ENCODE results near the gene RNF141.

RNF141 gene

GRCh38 chr11:10572533-10572932, 31.5 kb upstream of the RNF141 start:
- DNase-seq (ENCODE audit: low read depth) = no peak
- TF ChIP-seq, protein P1, sequence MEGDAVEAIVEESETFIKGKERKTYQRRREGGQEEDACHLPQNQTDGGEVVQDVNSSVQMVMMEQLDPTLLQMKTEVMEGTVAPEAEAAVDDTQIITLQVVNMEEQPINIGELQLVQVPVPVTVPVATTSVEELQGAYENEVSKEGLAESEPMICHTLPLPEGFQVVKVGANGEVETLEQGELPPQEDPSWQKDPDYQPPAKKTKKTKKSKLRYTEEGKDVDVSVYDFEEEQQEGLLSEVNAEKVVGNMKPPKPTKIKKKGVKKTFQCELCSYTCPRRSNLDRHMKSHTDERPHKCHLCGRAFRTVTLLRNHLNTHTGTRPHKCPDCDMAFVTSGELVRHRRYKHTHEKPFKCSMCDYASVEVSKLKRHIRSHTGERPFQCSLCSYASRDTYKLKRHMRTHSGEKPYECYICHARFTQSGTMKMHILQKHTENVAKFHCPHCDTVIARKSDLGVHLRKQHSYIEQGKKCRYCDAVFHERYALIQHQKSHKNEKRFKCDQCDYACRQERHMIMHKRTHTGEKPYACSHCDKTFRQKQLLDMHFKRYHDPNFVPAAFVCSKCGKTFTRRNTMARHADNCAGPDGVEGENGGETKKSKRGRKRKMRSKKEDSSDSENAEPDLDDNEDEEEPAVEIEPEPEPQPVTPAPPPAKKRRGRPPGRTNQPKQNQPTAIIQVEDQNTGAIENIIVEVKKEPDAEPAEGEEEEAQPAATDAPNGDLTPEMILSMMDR (IDR thresholded peaks at IDR 0.05; ENCODE audit: insufficient read depth, low read depth, low read length, missing control alignments) = no peak
- H3K4me3 ChIP-seq (ENCODE audit: low read length) = no peak overlapping the region

DNA sequence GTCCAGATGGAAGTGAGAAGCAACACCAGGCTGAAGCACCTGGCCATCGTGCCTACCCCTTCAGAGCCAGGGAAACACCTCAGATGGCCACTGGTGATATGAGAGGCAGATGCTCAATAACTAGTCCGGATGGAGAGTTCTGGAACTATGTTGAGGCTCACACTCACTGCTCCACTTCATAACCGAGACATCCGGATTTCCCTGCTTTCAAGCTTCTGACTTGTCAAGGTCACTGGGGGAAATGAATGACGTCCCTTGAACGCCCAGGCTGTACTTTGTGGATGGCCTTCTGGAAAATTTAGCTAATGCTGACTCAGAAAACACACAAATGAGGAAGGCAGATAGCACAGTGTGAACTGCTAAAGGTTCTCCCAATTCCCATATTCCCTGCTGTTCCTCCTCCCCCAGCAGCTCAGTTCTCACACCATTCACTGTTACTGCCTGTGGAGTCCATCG, 27.5 kb upstream of the RNF141 start, which contains the start of gene LYVE1:
Gene LYVE1, minus strand, starts transcription at position 180 of the 456 bp plus-strand sequence. Its CDS starts 133 bp downstream, at position 47.
- no peak for DNase-seq (ENCODE audit: low read depth)
- TF ChIP-seq, protein P1 (IDR thresholded peaks at IDR 0.05; ENCODE audit: insufficient read depth, low read depth, low read length, missing control alignments) = no peak

GRCh38 chr11:10567446-10567845, 26.5 kb upstream of the RNF141 start:
- DNase-seq (ENCODE audit: low read depth) = no peak
- TF ChIP-seq, protein P1 (IDR thresholded peaks at IDR 0.05; ENCODE audit: insufficient read depth, low read depth, low read length, missing control alignments) = no peak
- no peak overlapping the region for H3K4me3 ChIP-seq (ENCODE audit: low read length)

More for the DNA sequence above, 27.5 kb upstream of the RNF141 start, which contains the start of gene LYVE1:
- no peak within 1 kb of the TSS for H3K4me3 ChIP-seq (ENCODE audit: low read length)

GRCh38 chr11:10566257-10566957, 25.4 kb upstream of the RNF141 start:
- DNase-seq (ENCODE audit: low read depth) = peak; percentile 15
- H3K4me3 ChIP-seq (ENCODE audit: low read length) = no peak overlapping the region
- TF ChIP-seq, protein P1 (IDR thresholded peaks at IDR 0.05; ENCODE audit: insufficient read depth, low read depth, low read length, missing control alignments) = no peak

DNA sequence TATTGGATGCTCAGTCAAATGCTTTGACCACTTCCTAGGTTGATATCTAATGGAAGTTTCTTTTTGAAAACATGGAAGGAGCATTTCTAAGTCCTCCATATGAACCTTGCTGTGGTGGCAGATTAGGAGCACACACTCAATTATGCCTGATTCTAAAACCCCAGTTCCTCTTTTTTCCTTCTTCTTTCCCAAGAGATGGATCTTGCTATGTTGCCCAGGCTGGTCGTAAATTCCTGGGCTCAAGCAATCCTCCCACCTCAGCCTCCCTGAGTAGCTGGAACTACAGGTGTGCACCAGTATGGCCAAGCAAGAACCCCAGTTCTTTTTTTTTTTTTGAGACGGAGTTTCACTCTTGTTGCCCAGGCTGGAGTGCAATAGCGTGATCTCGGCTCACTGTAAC, 24.5 kb upstream of the RNF141 start:
- no peak for DNase-seq (ENCODE audit: low read depth)
- TF ChIP-seq, protein P1 (IDR thresholded peaks at IDR 0.05; ENCODE audit: insufficient read depth, low read depth, low read length, missing control alignments) = no peak
- no peak overlapping the region for H3K4me3 ChIP-seq (ENCODE audit: low read length)

- H3K4me3 ChIP-seq (ENCODE audit: low read length) = no peak overlapping the region
- DNase-seq (ENCODE audit: low read depth) = peak; percentile 13
- TF ChIP-seq, protein P1 (IDR thresholded peaks at IDR 0.05; ENCODE audit: insufficient read depth, low read depth, low read length, missing control alignments) = peak; percentile 50
Measured at GRCh38 chr11:10564696-10565318, 23.8 kb upstream of the RNF141 start.
